COLO668 (cell line): Measurements from ENCODE around the gene KRTAP26-1.

Experiments used
- DNase-seq: peaks from one replicate; lab custom pipeline; 2025; ENCODE audit not compliant: unreplicated experiment; lab: John Stamatoyannopoulos, UW

Gene KRTAP26-1

GRCh38 chr21:30271611-30272010, 48.5 kb downstream of the KRTAP26-1 start:
- no peak for DNase-seq

- no peak for DNase-seq
Measured at GRCh38 chr21:30271156-30271555, 49.0 kb downstream of the KRTAP26-1 start.

GRCh38 chr21:30269803-30270530, 50.1 kb downstream of the KRTAP26-1 start:
- DNase-seq: no peak
